Activated CD8-positive, alpha-beta memory T cell treated with anti-CD3 and anti-CD28 coated beads for 48 hours (primary cell): ENCODE results near the gene TRIM41.

Experiments used
- DNase-seq, 3 experiments: peaks; one replicate each; pipeline ENCODE4 v3.0.0-alpha.2; 2020; ENCODE audit warnings: low read depth in 2 of 3, low spot score in 2 of 3

The TRIM41 gene

GRCh38 chr5:181231432-181231831 is 8.4 kb downstream of the TRIM41 start:
- no peak for DNase-seq

GRCh38 chr5:181232593-181232992 is 9.5 kb downstream of the TRIM41 start:
- no peak for DNase-seq

- no peak for DNase-seq
Observed at GRCh38 chr5:181233088-181233800, 10.2 kb downstream of the TRIM41 start.

GRCh38 chr5:181233801-181234454 is 10.8 kb downstream of the TRIM41 start:
- no peak for DNase-seq

GRCh38 chr5:181234455-181235306 is 11.6 kb downstream of the TRIM41 start:
- DNase-seq: no peak

GRCh38 chr5:181235323-181235688 is 12.2 kb downstream of the TRIM41 start:
- no peak for DNase-seq

- DNase-seq: no peak
Observed at GRCh38 chr5:181235689-181236366, 12.7 kb downstream of the TRIM41 start.

- no peak for DNase-seq
Observed at GRCh38 chr5:181236471-181236870, 13.4 kb downstream of the TRIM41 start.

- no peak for DNase-seq
Observed at GRCh38 chr5:181236954-181237641, 14.0 kb downstream of the TRIM41 start.

- no peak for DNase-seq
Observed at GRCh38 chr5:181237729-181238385, 14.8 kb downstream of the TRIM41 start.

- DNase-seq: no peak
Observed at GRCh38 chr5:181239062-181239663, 16.1 kb downstream of the TRIM41 start.

GRCh38 chr5:181241393-181241975 is 18.4 kb downstream of the TRIM41 start:
- no peak for DNase-seq

- no peak for DNase-seq
Observed at GRCh38 chr5:181242031-181242451, 19.0 kb downstream of the TRIM41 start.

GRCh38 chr5:181243018-181243563 is 20.0 kb downstream of the TRIM41 start:
- no peak for DNase-seq

- peak in 2 of 3 experiments; percentile 70 to 86 for DNase-seq
Observed at GRCh38 chr5:181243564-181244343, 20.7 kb downstream of the TRIM41 start, which contains the start of gene RACK1. TSS of gene RACK1 (minus strand) at chr5:181243906. CDS start at chr5:181243800, 106 bp downstream.

GRCh38 chr5:181245427-181246275 is 22.6 kb downstream of the TRIM41 start:
- DNase-seq: no peak
